Inflammatory macrophage treated with lipopolysaccharide for 4 hours (primary cell): ENCODE data around the gene THOC2.
A peak's percentile ranks its signal among the peaks of the same experiment; 100 is the strongest.
"Not testable (repeated sequence)": the region's sequence is repeated elsewhere in the genome, so short reads cannot be mapped to it uniquely, and the experiment has no call there.

Source experiments
- DNase-seq: peaks from one replicate; pipeline ENCODE4 v3.0.0-alpha.2; 2020

Gene THOC2

GRCh38 chrX:123734079-123734478 lies 1.2 kb upstream of the THOC2 start:
- DNase-seq = not testable (repeated sequence)

DNA sequence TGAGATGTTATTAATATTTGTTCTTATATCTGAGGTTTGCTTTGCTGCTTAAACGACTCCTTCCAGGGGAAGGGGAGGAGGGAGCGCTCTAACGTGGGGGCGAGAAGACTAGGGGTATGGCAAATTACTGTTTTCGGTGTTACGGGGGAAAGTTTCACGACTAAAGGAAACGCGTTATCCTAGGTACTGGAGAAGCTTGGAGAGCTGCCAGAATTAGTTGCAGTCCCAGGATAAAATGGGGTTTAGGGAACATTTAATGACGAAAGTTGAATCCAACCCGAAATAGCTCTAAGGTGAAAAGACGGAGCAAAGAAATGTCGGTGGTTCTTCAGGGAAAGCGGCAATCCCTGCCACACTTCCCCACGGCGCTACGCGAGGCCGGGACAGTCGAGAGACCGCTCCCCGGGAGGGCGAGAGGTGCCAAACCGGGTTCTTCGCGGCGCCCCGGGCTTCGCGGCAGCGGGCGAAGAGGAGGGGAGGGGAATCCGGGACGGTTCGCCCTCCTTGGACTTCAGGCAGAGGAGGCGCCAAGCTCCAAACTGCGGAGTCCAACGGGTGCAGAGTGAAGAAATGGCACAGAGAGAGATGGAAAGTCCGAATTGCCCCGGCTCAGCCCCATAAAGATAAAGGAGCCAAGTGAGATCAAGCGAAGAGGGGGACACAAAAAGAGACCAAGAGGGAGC lies 724 bp downstream of the THOC2 start:
- DNase-seq = no peak

DNA sequence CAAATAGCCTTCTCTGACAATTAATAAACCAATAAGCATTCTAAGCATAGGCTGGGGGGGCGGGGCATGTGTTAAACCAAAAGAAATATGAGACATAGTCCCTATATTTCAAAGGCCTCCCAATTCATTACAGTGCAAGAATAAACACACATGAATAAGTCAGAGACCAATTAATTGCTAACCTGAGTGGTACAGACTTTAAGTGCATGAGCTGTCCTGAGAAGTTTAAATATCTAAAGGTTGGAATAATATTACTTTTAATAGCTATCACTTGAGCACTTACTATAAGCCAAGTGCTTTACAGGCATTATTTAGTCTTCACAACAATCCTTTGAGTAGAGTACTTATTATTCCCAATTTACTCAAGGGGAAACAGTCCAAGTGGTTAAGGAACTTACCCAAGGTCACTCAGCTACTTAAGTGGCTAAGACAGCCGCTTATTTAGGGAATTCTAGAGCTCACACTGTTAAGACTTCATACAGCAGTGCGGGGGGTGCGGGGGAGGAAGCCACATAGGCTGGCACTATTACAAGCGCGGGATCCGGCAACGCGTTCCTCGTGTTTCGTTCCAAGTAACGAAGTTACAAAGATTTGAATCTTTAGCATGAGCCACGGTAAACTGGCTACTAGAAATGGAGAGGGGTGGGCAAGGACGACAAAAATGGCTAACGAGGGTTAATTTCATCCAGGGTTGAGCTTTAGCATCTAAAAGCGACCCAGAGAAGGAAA lies 1.4 kb downstream of the THOC2 start:
- no peak for DNase-seq

DNA sequence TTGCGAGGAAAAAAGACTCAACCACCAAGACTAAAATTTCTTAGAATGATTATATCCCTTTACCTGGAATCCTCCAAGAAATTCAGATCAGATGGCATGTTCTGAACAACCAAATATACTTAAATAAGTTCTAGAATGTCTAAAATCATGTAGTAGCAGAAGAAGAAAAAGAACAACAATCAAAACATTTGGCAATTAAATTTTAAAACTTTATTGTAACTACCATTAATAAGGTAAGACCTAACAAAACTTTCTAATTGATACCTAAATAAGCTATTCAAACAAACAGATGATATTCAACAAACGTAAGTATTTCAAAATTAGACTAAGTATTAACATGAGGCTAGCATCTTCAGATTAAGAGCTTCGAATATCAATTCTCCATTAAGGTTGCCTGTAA lies 4.3 kb downstream of the THOC2 start:
- DNase-seq = no peak

GRCh38 chrX:123728016-123728415 lies 4.8 kb downstream of the THOC2 start:
- DNase-seq = no peak

GRCh38 chrX:123722193-123722592 lies 10.7 kb downstream of the THOC2 start:
- not testable (repeated sequence) for DNase-seq

- DNase-seq = no peak
Observed at GRCh38 chrX:123720486-123720885, 12.4 kb downstream of the THOC2 start.

DNA sequence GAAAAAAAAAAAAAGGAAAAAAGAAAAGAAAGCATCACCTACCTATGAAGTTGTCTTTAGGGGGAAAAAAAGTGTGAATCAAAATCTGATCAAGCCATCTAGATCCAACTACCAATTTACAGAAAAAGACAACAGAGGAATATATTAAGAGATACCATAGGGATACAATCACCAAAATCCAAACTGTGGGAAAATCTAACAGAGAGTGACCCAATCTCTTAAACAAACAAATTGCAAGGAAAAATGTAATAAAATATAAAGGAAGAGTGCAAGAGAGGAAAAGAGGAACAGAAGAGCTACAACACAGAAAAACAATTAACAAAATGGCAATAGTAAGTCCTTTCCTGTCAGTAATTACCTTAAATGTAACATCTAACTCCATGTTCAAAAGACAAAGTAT lies 19.0 kb downstream of the THOC2 start:
- DNase-seq = no peak

- DNase-seq = no peak
Observed at GRCh38 chrX:123713434-123713833, 19.4 kb downstream of the THOC2 start.

DNA sequence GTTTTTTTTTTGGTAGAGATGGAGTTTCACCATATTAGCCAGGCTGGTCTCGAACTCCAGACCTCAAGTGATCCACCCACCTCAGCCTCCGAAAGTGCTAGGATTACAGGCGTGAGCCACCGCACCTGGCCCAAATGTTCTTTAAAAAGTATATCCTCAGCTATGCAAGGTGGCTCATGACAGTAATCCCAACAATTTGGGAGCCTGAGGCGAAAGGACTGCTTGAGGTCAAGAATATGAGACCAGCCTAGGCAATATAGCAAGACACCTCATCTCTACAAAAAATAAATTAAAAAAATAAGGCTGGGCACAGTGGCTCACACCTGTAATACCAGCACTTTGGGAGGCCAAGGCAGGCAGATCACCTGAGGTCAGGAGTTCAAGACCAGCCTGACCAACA lies 21.7 kb downstream of the THOC2 start:
- not testable (repeated sequence) for DNase-seq

DNA sequence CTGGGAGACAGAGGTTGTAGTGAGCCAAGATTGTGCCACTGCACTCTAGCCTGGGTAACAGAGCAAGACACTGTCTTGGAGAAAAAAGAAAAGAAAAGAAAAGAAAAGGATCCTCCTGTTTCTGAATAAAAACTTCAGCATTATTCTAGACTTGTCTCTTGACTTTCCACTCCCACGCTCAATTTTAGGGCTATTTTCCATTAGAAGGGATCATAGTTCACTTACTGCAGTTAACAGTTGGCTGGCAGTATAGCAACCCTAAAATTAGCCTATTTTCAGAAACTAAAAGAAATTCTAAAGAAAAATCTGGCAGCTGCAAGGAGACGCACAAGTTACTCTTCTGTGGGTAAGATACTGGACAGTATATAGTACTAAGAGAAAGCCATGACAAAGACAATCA lies 28.1 kb downstream of the THOC2 start:
- DNase-seq = no peak

GRCh38 chrX:123698979-123699520 lies 33.8 kb downstream of the THOC2 start:
- no peak for DNase-seq

GRCh38 chrX:123696334-123696733 lies 36.5 kb downstream of the THOC2 start:
- DNase-seq = no peak

DNA sequence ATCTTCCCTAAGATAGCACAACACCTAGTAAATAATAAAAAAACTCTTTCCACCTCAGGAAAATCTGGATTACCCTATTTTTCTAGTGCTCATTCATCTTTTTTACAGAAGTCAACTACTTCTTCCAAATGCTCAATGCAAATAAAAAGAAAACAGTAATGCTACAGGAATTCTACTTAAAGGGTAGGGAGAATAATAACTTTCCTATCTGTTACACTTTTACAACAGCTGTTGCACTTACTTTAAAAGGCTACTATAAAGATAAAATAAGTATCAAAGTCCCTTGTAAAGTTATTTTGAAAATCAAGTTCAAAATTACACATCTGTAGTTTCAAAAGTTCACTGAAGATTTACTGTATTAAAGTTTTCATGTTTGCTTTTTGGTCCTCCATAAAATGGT lies 37.6 kb downstream of the THOC2 start:
- DNase-seq = no peak

DNA sequence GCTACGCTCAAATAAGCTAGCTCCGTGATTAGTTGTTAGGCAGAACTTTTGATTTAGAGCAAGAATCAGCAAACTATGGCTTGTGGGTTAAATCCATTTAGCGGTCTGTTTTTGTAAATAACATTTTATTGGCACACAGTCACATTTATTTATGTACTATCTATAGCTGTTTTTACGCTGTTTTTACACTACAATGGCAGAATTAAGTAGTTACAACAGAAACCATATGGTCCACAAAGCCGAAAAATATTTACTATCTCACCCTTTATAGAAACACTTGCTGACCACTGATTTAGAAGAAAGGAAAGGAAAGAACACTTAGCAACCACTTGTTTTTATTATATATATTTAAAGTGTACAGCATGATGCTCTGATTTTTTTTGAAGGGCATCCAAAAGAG lies 41.1 kb downstream of the THOC2 start:
- no peak for DNase-seq

DNA sequence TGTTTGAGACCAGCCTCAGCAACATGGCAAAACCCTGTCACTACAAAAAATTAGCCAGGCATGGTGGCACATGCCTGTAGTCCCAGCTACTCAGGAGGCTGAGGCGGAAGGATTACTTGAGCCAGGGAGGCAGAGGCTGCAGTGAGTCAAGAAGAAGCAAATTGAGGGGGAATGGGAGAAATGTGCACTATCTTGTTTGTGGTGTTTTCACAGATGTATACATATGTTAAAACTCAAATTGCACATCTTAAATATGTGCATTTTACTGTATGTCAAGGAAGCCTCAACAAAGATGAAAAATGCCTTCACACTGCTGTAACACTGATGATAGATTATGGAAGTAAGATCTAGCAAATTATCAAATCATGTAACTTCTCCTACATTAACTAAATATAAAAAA lies 44.3 kb downstream of the THOC2 start:
- DNase-seq = no peak

- DNase-seq = peak; percentile 71
Observed at GRCh38 chrX:123685232-123685631, 47.6 kb downstream of the THOC2 start.

- DNase-seq = no peak
Observed at GRCh38 chrX:123682186-123682585, 50.7 kb downstream of the THOC2 start.

DNA sequence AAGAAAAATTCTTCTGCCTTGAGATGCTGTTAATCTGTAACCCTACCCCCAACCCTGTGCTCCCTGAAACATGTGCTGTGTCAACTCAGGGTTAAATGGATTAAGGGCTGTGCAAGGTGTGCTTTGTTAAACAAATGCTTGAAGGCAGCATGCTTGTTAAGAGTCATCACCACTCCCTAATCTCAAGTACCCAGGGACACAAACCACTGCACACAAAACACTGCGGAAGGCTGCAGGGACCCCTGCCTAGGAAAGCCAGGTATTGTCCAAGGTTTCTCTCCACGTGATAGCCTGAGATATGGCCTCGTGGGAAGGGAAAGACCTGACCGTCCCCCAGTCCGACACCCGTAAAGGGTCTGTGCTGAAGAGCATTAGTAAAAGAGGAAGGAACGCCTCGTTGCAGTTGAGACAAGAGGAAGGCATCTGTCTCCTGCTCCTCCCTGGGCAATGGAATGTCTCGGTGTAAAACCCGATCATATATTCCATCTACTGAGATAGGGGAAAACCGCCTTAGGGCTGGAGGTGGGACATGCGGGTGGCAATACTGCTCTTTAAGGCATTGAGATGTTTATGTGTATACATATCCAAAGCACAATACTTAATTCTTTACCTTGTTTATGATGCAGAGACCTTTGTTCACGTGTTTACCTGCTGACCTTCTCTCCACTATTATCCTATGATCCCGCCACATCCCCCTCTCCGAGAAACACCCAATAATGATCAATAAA lies 53.0 kb downstream of the THOC2 start:
- not testable (repeated sequence) for DNase-seq

GRCh38 chrX:123675154-123675553 lies 57.7 kb downstream of the THOC2 start:
- no peak for DNase-seq

GRCh38 chrX:123673813-123674212 lies 59.0 kb downstream of the THOC2 start:
- DNase-seq = no peak

GRCh38 chrX:123665197-123665596 lies 67.7 kb downstream of the THOC2 start:
- DNase-seq = no peak

DNA sequence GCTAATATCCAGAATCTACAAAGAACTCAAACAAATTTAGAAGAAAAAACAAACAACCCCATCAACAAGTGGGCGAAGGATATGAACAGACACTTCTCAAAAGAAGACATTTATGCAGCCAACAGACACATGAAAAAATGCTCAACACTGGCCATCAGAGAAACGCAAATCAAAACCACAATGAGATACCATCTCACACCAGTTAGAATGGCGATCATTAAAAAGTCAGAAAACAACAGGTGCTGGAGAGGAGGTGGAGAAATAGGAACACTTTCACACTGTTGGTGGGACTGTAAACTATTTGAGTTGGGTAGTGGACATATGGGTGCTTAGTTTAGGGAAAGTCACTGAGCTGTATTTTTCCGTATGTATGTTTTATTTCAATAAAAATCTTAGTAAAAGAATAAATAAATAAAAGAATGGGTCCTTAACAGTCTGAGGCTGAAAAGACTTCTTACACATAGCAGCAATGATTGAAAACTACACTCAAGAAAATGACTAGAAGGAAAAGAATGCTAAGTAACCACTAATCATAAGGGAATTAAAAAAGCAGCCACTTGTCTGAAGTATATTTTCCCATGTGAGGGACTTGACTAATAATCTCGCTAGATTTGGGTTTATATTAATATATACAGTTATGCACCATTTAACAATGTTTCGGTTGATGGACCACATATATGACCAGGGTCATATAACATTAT lies 68.2 kb downstream of the THOC2 start:
- not testable (repeated sequence) for DNase-seq
